Type B pancreatic cell (in vitro differentiated cells): ENCODE measurements around the gene CRABP1. TPM values are rescaled to one million over a fixed set of nuclear protein-coding genes. Genes with fewer than 3 reads are reported as not detected.

Experiments used
- DNase-seq: peaks from one replicate; pipeline ENCODE4 v3.0.0; 2021; ENCODE audit warnings: mixed read lengths; ENCODE audit not compliant: unreplicated experiment; ENCODE audit errors: extremely low spot score
- H3K27ac Mint-ChIP-seq: 2 replicates; pipeline ENCODE4 v1.8.0; 2021; ENCODE audit warnings: mild to moderate bottlenecking, mixed read lengths
- H3K27me3 Mint-ChIP-seq: 2 replicates; pipeline ENCODE4 v1.8.0; 2021; ENCODE audit warnings: mixed read lengths
- H3K36me3 Mint-ChIP-seq: 2 replicates; pipeline ENCODE4 v1.8.0; 2021; ENCODE audit warnings: mixed read lengths
- H3K4me1 Mint-ChIP-seq: one replicate; pipeline ENCODE4 v1.8.0; 2021; ENCODE audit warnings: mixed read lengths; ENCODE audit not compliant: unreplicated experiment
- H3K4me3 Mint-ChIP-seq: 2 replicates; pipeline ENCODE4 v1.8.0; 2021; ENCODE audit warnings: mild to moderate bottlenecking, mixed read lengths
- H3K9me3 Mint-ChIP-seq: 2 replicates; pipeline ENCODE4 v1.8.0; 2021; ENCODE audit warnings: mixed read lengths
- CTCF ChIP-seq: fragments of 200-600 bp; sonication (generic); conservative IDR thresholded peaks from 2 replicates; pipeline ENCODE4 v1.5.0; 2021; ENCODE audit warnings: antibody characterized with exemption, mild to moderate bottlenecking
- total RNA-seq: library from RNA; stranded (reverse); gene quantifications from 2 replicates; pipeline ENCODE4 v1.2.1, GENCODE V29; 2021; ENCODE audit warnings: low replicate concordance

CRABP1 gene
- total RNA-seq, 1 donor from 2014 or later: 685 TPM

- H3K4me1 Mint-ChIP-seq: peaks cover 62% of the 10 kb centered on the region
- H3K36me3 Mint-ChIP-seq: no peaks in the 10 kb centered on the region
- no peak overlapping the region for H3K4me3 Mint-ChIP-seq
- peaks cover 9% of the 10 kb centered on the region for H3K27me3 Mint-ChIP-seq
- DNase-seq: no peak
- no peaks in the 10 kb centered on the region for H3K9me3 Mint-ChIP-seq
- no peak overlapping the region for H3K27ac Mint-ChIP-seq
- TF ChIP-seq CTCF: no peak
Observed at GRCh38 chr15:78392430-78392829, 52.3 kb downstream of the CRABP1 start.

GRCh38 chr15:78393137-78393536 lies 53.0 kb downstream of the CRABP1 start:
- peaks cover 6% of the 10 kb centered on the region for H3K27me3 Mint-ChIP-seq
- no peaks in the 10 kb centered on the region for H3K36me3 Mint-ChIP-seq
- H3K4me3 Mint-ChIP-seq: no peak overlapping the region
- H3K4me1 Mint-ChIP-seq: peaks cover 62% of the 10 kb centered on the region
- H3K27ac Mint-ChIP-seq: no peak overlapping the region
- no peak for TF ChIP-seq CTCF
- DNase-seq: no peak
- no peaks in the 10 kb centered on the region for H3K9me3 Mint-ChIP-seq

- TF ChIP-seq CTCF: no peak
- Mint-ChIP-seq H3K4me1 (peaks cover 65% of the 10 kb centered on the region), H3K27me3 (peaks cover 4% of the 10 kb centered on the region), H3K4me3 (no peak overlapping the region), H3K27ac (no peak overlapping the region), H3K9me3 (no peaks in the 10 kb centered on the region), H3K36me3 (no peaks in the 10 kb centered on the region)
- DNase-seq: no peak
Observed at GRCh38 chr15:78394026-78394425, 53.9 kb downstream of the CRABP1 start.

- no peak overlapping the region for H3K4me3 Mint-ChIP-seq
- no peaks in the 10 kb centered on the region for H3K36me3 Mint-ChIP-seq
- H3K4me1 Mint-ChIP-seq: peaks cover 65% of the 10 kb centered on the region
- no peak for TF ChIP-seq CTCF
- no peak for DNase-seq
- peaks cover 3% of the 10 kb centered on the region for H3K27me3 Mint-ChIP-seq
- no peaks in the 10 kb centered on the region for H3K9me3 Mint-ChIP-seq
- H3K27ac Mint-ChIP-seq: peak overlapping the region; percentile 60
Observed at GRCh38 chr15:78394981-78395616, 54.9 kb downstream of the CRABP1 start.

GRCh38 chr15:78396186-78396814 lies 56.1 kb downstream of the CRABP1 start:
- H3K4me1 Mint-ChIP-seq: peaks cover 56% of the 10 kb centered on the region
- H3K27me3 Mint-ChIP-seq: peaks cover 3% of the 10 kb centered on the region
- H3K9me3 Mint-ChIP-seq: no peaks in the 10 kb centered on the region

More at GRCh38 chr15:78396186-78396814, 56.1 kb downstream of the CRABP1 start:
- TF ChIP-seq CTCF: no peak
- peak overlapping the region; percentile 71 for H3K27ac Mint-ChIP-seq
- no peaks in the 10 kb centered on the region for H3K36me3 Mint-ChIP-seq
- H3K4me3 Mint-ChIP-seq: no peak overlapping the region
- DNase-seq: no peak
